K562 (cell line): ENCODE measurements around the gene LZTR1. TPM values are rescaled to one million over a fixed set of nuclear protein-coding genes. Genes with fewer than 3 reads are reported as not detected.

Experiments used
- FOXM1 ChIP-seq, 2 experiments: fragments of 450-650 bp in 1 of 2; sonication (generic) in 1 of 2; formaldehyde crosslinking in 1 of 2; IDR thresholded peaks; 2 replicates each; pipeline versions ENCODE4 v1.6.1 to v1.9.0; 2017 to 2022; ENCODE audit warnings: low read depth in 2 of 2, mild to moderate bottlenecking in 2 of 2, missing genetic modification reagents in 1 of 2, moderate library complexity in 1 of 2
- KLF1 ChIP-seq: fragments of 450-650 bp; IDR thresholded peaks from 2 replicates; pipeline ENCODE4 v1.6.1; 2016; ENCODE audit warnings: missing genetic modification characterization, missing compliant biosample characterization
- MYC ChIP-seq, 2 experiments: fragments of 250-450 bp in 1 of 2; sonication (Bioruptor Pico) in 1 of 2; IDR thresholded peaks; 2 replicates each; pipeline versions ENCODE4 v1.5.1 to v1.6.1; 2012 to 2021; ENCODE audit warnings: low read depth in 2 of 2, borderline replicate concordance in 1 of 2, improper control_type of control experiment in 1 of 2, low read length in 1 of 2, mild to moderate bottlenecking in 1 of 2, moderate library complexity in 1 of 2
- RBBP5 ChIP-seq: fragments of 200-600 bp; sonication (generic); IDR thresholded peaks from 2 replicates; pipeline ENCODE4 v1.6.1; 2012; ENCODE audit warnings: borderline replicate concordance, mild to moderate bottlenecking, low read length, control low read depth, inconsistent platforms; ENCODE audit not compliant: insufficient read depth, poor library complexity, severe bottlenecking
- SIN3A ChIP-seq, 2 experiments: fragments of 150-350 bp in 1 of 2; IDR thresholded peaks; 2 replicates each; pipeline ENCODE4 v1.6.1; 2011 to 2016; ENCODE audit warnings: borderline replicate concordance in 2 of 2, low read depth in 2 of 2, low read length in 2 of 2, mild to moderate bottlenecking in 2 of 2, moderate library complexity in 2 of 2; ENCODE audit not compliant: control insufficient read depth in 1 of 2
- SMAD3 ChIP-seq: fragments of 450-650 bp; formaldehyde crosslinking; conservative IDR thresholded peaks from 2 replicates; pipeline ENCODE4 v1.4.0; 2020; ENCODE audit warnings: mild to moderate bottlenecking
- U2AF1 ChIP-seq: fragments of 200-400 bp; formaldehyde crosslinking; optimal IDR thresholded peaks from 2 replicates; pipeline ENCODE3; 2017; ENCODE audit warnings: mild to moderate bottlenecking, low read depth, low read length, moderate library complexity
- ZNF133 ChIP-seq: fragments of 250-450 bp; sonication (Bioruptor Pico); IDR thresholded peaks from 2 replicates; pipeline ENCODE4 v1.4.0; 2020; ENCODE audit warnings: mild to moderate bottlenecking
- ZNF134 ChIP-seq: fragments of 250-450 bp; sonication (Bioruptor Pico); conservative IDR thresholded peaks from 2 replicates; pipeline ENCODE4 v1.4.0; 2020
- ZNF436 ChIP-seq: fragments of 250-450, 450-650 bp; sonication (Bioruptor Pico); formaldehyde crosslinking; IDR thresholded peaks from 2 replicates; pipeline ENCODE4 v1.7.0; 2020; ENCODE audit warnings: mild to moderate bottlenecking
- ZNF551 ChIP-seq: fragments of 250-450 bp; sonication (Bioruptor Pico); IDR thresholded peaks from 2 replicates; pipeline ENCODE4 v1.5.0; 2021; ENCODE audit warnings: mild to moderate bottlenecking, moderate library complexity
- ZNF77 ChIP-seq: fragments of 250-450 bp; sonication (Bioruptor Pico); IDR thresholded peaks from 2 replicates; pipeline ENCODE4 v1.5.0; 2020
- polyA plus RNA-seq, 8 experiments: library from polyadenylated mRNA; depleted of rRNA in 4 of 8; stranded (reverse) in 5 of 8; unstranded in 3 of 8; fragments of >200 nt; fragmentation: Nextera tagmentation in 2 of 8; fragmentation: Illumina TruSeq in 1 of 8; extraction: Ambion mirVana in 2 of 8; extraction: Trizol in 1 of 8; gene quantifications; 2 replicates each; pipeline versions ENCODE4 v1.2.1 to v1.2.3, GENCODE V29; 2011 to 2014; ENCODE audit warnings: inconsistent platforms in 1 of 8, missing spikeins in 1 of 8
- total RNA-seq, 7 experiments: library from RNA; depleted of rRNA in 6 of 7; stranded (reverse); fragments of >200 nt in 6 of 7; fragmentation: Illumina TruSeq in 2 of 7; extraction: Trizol in 2 of 7; gene quantifications; 2 replicates each; pipeline versions ENCODE4 v1.2.1 to v1.2.3, GENCODE V29; 2011 to 2021; ENCODE audit warnings: low replicate concordance in 1 of 7
- TF ChIP-seq, protein P1 (sequence below): fragments of 250-450 bp; sonication (Bioruptor Pico); IDR thresholded peaks from 2 replicates; pipeline ENCODE4 v1.4.0; 2020
- TF ChIP-seq, protein P2 (sequence below): IDR thresholded peaks from 2 replicates; pipeline ENCODE4 v1.6.1; 2016; ENCODE audit warnings: missing genetic modification characterization, missing compliant biosample characterization
- TF ChIP-seq, protein P3 (sequence below): sonication (generic); formaldehyde crosslinking; IDR thresholded peaks from 2 replicates; pipeline ENCODE4 v1.5.0; 2020; ENCODE audit warnings: missing genetic modification reagents
- TF ChIP-seq, protein P4 (sequence below): sonication (generic); formaldehyde crosslinking; IDR thresholded peaks from 2 replicates; pipeline ENCODE4 v1.8.0; 2022; ENCODE audit warnings: mild to moderate bottlenecking, low read depth, missing genetic modification reagents

Gene LZTR1
- total and polyA plus RNA-seq, 9 of the 15 experiments (the other 6 are each of a cell fraction or from before 2014, with no cell fraction given): 2.2 to 135 (median 63.0) TPM

DNA sequence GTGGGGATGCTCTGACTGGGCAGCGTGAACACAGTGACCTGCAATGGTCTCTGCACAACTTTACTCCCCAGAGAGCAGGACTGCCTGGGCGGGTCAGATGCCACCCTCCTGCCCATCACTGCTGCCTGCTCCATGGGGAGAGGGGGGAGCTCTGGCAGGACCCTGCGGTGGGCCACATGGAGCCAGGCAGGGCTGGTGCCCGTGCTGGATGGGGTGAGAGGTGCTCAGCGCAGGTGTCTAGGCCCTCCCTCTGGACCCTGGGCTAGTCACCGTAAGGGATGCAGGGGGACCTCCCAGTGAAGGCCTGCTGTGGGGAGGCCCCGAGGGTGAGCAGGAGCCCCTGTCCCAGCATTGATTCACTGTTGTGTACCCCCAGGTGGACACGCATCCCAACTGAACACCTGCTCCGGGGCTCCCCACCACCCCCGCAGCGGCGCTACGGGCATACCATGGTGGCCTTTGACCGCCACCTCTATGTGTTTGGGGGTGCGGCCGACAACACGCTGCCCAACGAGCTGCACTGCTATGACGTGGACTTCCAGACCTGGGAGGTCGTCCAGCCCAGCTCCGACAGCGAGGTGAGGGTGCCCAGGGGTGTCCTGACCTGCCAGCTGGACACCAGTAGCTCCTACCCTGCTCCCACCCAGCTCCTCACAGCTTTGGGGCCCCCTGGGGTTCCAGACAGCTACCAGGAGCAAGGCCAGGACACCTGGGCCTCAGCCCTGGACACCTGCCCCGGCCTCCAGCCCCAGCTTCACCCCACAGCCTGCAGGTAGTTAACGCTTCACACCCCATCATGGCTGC, 9.4 kb downstream of the LZTR1 start (continued):
- TF ChIP-seq RBBP5 (peak; percentile 39), ZNF436 (CRISPR knock-in tag) (no peak), SIN3A (IDR thresholded peaks at IDR 0.05; ENCODE audit: borderline replicate concordance in 2 of 2, control insufficient read depth in 1 of 2, low read depth in 2 of 2, low read length in 2 of 2) (no peak), SMAD3 (CRISPR knock-in tag) (no peak), U2AF1 (no peak), ZNF551 (CRISPR knock-in tag) (no peak), MYC (IDR thresholded peaks at IDR 0.05; ENCODE audit: low read depth, low read length) (no peak), MYC (CRISPR knock-in tag; IDR thresholded peaks at IDR 0.05; ENCODE audit: borderline replicate concordance, low read depth) (0 out of 2 replicates have a peak, but pooled peaks have one; percentile 19), FOXM1 (IDR thresholded peaks at IDR 0.05; ENCODE audit: low read depth) (no peak), FOXM1 (CRISPR knock-in tag; IDR thresholded peaks at IDR 0.05; ENCODE audit: low read depth) (no peak), ZNF134 (CRISPR knock-in tag) (no peak), ZNF133 (CRISPR knock-in tag) (peak; percentile 66; the same call in 1 of the 2 replicates), ZNF77 (CRISPR knock-in tag) (no peak), KLF1 (tag) (0 out of 2 replicates have a peak, but pooled peaks have one; percentile 30)
- TF ChIP-seq, protein P1, sequence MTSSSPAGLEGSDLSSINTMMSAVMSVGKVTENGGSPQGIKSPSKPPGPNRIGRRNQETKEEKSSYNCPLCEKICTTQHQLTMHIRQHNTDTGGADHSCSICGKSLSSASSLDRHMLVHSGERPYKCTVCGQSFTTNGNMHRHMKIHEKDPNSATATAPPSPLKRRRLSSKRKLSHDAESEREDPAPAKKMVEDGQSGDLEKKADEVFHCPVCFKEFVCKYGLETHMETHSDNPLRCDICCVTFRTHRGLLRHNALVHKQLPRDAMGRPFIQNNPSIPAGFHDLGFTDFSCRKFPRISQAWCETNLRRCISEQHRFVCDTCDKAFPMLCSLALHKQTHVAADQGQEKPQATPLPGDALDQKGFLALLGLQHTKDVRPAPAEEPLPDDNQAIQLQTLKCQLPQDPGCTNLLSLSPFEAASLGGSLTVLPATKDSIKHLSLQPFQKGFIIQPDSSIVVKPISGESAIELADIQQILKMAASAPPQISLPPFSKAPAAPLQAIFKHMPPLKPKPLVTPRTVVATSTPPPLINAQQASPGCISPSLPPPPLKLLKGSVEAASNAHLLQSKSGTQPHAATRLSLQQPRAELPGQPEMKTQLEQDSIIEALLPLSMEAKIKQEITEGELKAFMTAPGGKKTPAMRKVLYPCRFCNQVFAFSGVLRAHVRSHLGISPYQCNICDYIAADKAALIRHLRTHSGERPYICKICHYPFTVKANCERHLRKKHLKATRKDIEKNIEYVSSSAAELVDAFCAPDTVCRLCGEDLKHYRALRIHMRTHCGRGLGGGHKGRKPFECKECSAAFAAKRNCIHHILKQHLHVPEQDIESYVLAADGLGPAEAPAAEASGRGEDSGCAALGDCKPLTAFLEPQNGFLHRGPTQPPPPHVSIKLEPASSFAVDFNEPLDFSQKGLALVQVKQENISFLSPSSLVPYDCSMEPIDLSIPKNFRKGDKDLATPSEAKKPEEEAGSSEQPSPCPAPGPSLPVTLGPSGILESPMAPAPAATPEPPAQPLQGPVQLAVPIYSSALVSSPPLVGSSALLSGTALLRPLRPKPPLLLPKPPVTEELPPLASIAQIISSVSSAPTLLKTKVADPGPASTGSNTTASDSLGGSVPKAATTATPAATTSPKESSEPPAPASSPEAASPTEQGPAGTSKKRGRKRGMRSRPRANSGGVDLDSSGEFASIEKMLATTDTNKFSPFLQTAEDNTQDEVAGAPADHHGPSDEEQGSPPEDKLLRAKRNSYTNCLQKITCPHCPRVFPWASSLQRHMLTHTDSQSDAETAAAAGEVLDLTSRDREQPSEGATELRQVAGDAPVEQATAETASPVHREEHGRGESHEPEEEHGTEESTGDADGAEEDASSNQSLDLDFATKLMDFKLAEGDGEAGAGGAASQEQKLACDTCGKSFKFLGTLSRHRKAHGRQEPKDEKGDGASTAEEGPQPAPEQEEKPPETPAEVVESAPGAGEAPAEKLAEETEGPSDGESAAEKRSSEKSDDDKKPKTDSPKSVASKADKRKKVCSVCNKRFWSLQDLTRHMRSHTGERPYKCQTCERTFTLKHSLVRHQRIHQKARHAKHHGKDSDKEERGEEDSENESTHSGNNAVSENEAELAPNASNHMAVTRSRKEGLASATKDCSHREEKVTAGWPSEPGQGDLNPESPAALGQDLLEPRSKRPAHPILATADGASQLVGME: 0 out of 2 replicates have a peak, but pooled peaks have one; percentile 59
- TF ChIP-seq, protein P2, sequence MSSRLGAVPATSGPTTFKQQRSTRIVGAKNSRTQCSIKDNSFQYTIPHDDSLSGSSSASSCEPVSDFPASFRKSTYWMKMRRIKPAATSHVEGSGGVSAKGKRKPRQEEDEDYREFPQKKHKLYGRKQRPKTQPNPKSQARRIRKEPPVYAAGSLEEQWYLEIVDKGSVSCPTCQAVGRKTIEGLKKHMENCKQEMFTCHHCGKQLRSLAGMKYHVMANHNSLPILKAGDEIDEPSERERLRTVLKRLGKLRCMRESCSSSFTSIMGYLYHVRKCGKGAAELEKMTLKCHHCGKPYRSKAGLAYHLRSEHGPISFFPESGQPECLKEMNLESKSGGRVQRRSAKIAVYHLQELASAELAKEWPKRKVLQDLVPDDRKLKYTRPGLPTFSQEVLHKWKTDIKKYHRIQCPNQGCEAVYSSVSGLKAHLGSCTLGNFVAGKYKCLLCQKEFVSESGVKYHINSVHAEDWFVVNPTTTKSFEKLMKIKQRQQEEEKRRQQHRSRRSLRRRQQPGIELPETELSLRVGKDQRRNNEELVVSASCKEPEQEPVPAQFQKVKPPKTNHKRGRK (tag): no peak
- TF ChIP-seq, protein P3, sequence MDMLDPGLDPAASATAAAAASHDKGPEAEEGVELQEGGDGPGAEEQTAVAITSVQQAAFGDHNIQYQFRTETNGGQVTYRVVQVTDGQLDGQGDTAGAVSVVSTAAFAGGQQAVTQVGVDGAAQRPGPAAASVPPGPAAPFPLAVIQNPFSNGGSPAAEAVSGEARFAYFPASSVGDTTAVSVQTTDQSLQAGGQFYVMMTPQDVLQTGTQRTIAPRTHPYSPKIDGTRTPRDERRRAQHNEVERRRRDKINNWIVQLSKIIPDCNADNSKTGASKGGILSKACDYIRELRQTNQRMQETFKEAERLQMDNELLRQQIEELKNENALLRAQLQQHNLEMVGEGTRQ (CRISPR knock-in tag): no peak
- TF ChIP-seq, protein P4, sequence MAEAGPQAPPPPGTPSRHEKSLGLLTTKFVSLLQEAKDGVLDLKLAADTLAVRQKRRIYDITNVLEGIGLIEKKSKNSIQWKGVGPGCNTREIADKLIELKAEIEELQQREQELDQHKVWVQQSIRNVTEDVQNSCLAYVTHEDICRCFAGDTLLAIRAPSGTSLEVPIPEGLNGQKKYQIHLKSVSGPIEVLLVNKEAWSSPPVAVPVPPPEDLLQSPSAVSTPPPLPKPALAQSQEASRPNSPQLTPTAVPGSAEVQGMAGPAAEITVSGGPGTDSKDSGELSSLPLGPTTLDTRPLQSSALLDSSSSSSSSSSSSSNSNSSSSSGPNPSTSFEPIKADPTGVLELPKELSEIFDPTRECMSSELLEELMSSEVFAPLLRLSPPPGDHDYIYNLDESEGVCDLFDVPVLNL: no peak
